Activated CD8-positive, alpha-beta memory T cell treated with anti-CD3 and anti-CD28 coated beads for 24 hours (primary cell): Measurements from ENCODE around the gene DBR1.
"Not testable (repeated sequence)": the region's sequence is repeated elsewhere in the genome, so short reads cannot be mapped to it uniquely, and the experiment has no call there.

Source experiments
- DNase-seq: peaks from one replicate; pipeline ENCODE4 v3.0.0-alpha.2; 2020

Gene DBR1

GRCh38 chr3:138186803-138187295 is 12.1 kb upstream of the DBR1 start:
- DNase-seq, result no peak

DNA sequence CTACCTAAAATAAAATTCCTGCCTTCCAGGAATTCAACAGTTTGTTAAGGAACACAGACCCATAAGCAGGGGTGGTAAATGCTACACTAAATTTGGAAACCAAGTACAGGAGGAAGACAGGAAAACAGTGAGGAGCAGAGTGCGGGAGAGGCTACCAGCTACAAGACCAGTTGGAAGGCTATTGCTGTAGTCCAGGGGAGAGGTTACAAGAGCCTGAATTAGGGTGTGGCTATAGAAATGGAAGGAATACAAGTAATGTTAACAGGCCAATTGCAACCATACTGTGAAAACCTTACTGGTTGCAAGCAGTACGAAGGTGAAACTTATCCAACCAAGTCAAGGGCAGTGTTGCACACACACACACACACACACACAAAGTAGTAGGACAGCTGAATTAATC is 11.5 kb upstream of the DBR1 start:
- no peak for DNase-seq

DNA sequence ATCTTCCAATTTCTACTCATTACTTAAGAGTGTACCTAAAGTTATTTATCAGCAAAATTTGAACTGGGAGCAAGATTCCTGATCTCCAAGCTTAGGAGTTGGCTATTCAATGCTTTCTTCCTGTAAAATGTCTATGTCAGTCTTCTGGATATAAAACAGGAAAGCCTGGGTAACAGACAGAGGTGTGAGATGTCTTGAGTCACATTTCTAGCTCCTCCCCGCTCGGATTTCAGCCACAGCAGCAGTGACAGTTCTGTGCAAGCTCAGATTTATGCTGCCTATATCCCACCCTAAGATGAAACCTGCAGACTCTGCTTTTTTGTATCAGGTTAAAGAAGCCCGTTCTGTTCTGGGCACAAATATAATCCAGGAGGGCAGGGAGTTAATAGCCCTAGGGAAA is 10.3 kb upstream of the DBR1 start:
- DNase-seq, result no peak

- no peak for DNase-seq
These were observed 5.8 kb upstream of the DBR1 start for GRCh38 chr3:138180375-138181029.

DNA sequence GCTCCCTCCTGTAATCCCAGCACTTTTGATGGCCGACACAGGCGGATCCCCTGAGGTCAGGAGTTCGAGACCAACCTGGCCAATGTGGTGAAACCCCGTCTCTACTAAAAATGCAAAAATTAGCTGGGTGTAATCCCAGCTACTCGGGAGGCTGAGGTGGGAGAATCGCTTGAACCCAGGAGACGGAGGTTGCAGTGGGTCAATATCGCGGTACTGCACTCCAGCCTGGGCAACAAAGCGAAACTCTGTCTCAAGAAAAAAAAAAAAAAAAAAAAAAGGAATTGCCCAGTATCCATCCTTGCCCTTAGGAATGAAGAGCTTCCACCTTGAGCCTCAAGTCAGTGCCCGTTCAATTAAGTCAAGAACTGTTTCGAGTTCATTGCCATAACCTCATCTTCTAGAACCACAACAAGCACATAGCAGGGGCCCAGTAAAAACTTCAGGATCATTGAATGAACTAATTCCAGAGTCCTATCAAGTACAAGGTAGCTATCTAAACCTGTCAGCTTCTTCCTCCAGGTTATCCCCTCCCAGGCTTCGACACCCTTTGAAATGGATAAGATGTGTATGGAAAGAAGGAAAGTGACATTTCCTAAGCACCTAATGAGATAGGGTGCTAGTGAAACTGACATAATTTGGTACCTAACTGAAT is 826 bp downstream of the DBR1 start:
- DNase-seq, result no peak

GRCh38 chr3:138172625-138173024 is 2.1 kb downstream of the DBR1 start:
- DNase-seq, result no peak

GRCh38 chr3:138165061-138165460 is 9.7 kb downstream of the DBR1 start:
- no peak for DNase-seq

GRCh38 chr3:138157743-138158142 is 17.0 kb downstream of the DBR1 start:
- no peak for DNase-seq

DNA sequence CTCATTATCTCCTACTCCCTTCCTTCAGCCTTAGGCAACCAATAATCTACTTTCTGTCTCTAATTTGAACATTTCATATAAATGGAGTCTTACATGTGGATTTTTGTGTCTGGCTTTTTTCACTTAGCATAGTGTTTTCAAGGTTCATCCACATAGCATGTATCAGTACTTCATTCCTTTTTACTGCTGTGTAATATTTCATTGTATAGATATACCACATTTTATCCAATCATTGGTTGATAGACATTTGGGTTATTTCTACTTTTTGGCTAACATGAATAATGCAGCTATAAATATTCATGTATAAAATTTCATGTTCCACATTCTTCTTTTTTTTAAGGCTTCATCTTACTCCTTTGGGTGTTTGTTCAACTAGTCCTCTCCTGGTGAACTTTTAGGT is 20.2 kb downstream of the DBR1 start:
- no peak for DNase-seq

DNA sequence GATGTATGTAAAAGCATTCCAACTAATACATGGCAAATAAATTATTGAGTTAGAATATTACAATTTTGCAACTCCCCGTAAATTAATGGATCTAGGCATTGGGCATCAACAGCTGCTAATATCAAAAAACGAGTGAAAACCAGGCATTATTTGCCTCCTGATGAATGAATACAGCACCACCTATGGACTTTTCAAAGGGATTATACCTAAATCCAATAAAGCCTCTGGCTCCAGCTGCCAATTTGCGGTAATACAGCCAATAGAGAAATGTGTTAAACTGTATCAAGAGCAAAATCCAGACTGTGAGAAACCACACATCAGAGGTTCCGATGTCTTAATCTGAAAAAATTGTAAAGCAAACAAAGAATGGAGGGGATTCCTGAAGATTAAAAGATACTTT is 26.2 kb downstream of the DBR1 start:
- no peak for DNase-seq

- not testable (repeated sequence) for DNase-seq
These were observed 32.5 kb downstream of the DBR1 start for GRCh38 chr3:138142181-138142580.

GRCh38 chr3:138140940-138141339 is 33.8 kb downstream of the DBR1 start:
- DNase-seq, result no peak

GRCh38 chr3:138139691-138140090 is 35.0 kb downstream of the DBR1 start:
- DNase-seq, result no peak

GRCh38 chr3:138137861-138138260 is 36.9 kb downstream of the DBR1 start:
- DNase-seq, result no peak

DNA sequence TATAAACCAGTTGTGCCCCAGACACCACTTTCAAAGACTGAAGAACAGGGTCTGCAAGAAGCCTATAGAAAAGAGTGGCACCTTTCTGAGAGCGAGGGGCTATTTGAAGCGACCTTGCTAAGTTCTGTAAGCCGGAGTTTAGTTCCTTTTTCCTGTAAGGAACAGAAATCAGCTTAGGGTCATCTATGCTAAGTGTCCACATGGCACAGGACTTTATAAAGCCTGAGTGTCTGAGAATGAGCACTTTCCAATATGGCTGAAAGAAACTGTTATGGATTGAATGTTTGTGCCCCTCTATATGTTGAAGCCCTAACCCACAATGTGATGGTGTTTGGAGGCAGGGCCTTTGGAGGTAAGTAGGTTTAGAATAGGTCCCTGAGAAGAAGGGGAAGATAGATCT is 38.5 kb downstream of the DBR1 start:
- DNase-seq, result no peak

- no peak for DNase-seq
These were observed 38.9 kb downstream of the DBR1 start for GRCh38 chr3:138135833-138136194.

- DNase-seq, result no peak
These were observed 39.4 kb downstream of the DBR1 start for GRCh38 chr3:138135146-138135832.

- DNase-seq, result no peak
These were observed 42.5 kb downstream of the DBR1 start, which contains the start of gene A4GNT for GRCh38 chr3:138132239-138132638. Gene A4GNT, minus strand, starts transcription at chr3:138132390. Its CDS starts 1,134 bp downstream, at chr3:138131256.

- no peak for DNase-seq
These were observed 46.9 kb downstream of the DBR1 start for GRCh38 chr3:138127636-138128365.

DNA sequence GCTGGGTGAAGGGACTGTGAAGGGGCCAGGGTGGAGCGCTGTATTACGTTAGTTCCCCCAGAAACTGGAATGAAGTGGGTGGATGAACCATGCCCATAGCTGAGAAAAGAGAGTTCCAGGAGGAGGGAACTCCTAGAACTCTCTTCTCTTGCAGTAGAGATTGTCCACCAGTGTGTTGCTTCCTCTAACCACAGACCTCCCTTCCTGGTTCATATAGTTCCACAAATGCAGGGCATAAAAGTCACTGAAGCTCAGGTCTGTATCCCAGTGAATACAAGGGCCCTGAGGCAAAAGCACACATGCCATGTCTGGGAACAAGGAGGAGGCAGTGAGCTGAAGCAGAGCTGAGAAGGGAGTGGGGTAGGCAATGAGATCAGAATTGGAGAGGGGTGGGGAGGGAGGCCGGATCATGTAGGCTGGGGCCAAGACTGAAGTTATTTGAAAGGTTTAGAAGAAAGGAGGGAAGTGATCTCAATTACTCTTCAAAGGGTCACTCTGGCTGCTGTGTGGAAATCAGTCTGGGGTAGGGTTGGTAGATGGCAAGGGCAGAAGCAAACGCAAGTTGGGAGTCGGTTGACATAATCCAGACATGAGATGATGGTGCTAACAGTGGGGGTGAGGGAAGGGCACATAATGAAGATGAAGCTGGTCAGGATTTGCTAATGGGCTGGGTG is 49.0 kb downstream of the DBR1 start:
- DNase-seq, result no peak

GRCh38 chr3:138124706-138125355 is 49.9 kb downstream of the DBR1 start:
- DNase-seq, result no peak

- DNase-seq, result no peak
These were observed 50.5 kb downstream of the DBR1 start for GRCh38 chr3:138124188-138124587.
